ENCODE results near the gene TM2D3. TPM values are rescaled to one million over a fixed set of nuclear protein-coding genes. Genes with fewer than 3 reads are reported as not detected.

Gene TM2D3
- total and polyA plus RNA-seq, 2 of the 8 experiments (the other 6 are each of a cell fraction or from before 2014, with no cell fraction given), result 26.4 to 28.0 TPM

- no peak overlapping the region for H2BK12ac ChIP-seq (ENCODE audit: low read depth, low read length)
- no peak overlapping the region for H2AFZ ChIP-seq (ENCODE audit: low read length)
- H3K18ac ChIP-seq (ENCODE audit: extremely low read depth, low read length), result no peak overlapping the region
- ChIA-PET CTCF (ENCODE audit: partially characterized antibody) (interaction anchor here (1.0 kb wide), 3 partner anchors 76 to 366 kb away, joined by 3 to 4 read pairs (median 3); no protein-coding TSS in a partner anchor), POLR2A (ENCODE audit: partially characterized antibody) (no interaction called here)
- no peaks in the 10 kb centered on the region for H3K27me3 ChIP-seq (replicated peaks in 1 of 4; ENCODE audit: control insufficient read depth in 3 of 4, extremely low read depth in 1 of 4, insufficient read depth in 3 of 4, low read length in 3 of 4)
- H2BK15ac ChIP-seq (ENCODE audit: low read length), result no peak overlapping the region
- no peak overlapping the region for H2BK20ac ChIP-seq (ENCODE audit: low read length)
- H3K4me3 ChIP-seq (ENCODE audit: extremely low read depth in 1 of 4, insufficient read depth in 2 of 4, low read depth in 3 of 4, low read length in 4 of 4), result no peak overlapping the region
- no peak overlapping the region for H2AK5ac ChIP-seq (ENCODE audit: low read depth, low read length)
- H4K20me1 ChIP-seq (replicated peaks in 1 of 2; ENCODE audit: control insufficient read depth in 1 of 2, insufficient read depth in 2 of 2, low read length in 2 of 2), result peaks cover 2 to 4% of the 10 kb centered on the region in 2 experiments
- no peak overlapping the region for H2BK5ac ChIP-seq (ENCODE audit: low read depth, low read length)
- no peak for TF ChIP-seq CHD1 (IDR thresholded peaks at IDR 0.05; ENCODE audit: low read depth, low read length)
- no peak for TF ChIP-seq CBX8 (IDR thresholded peaks at IDR 0.05; ENCODE audit: borderline replicate concordance, low read depth, low read length)
- TF ChIP-seq POU5F1 (IDR thresholded peaks at IDR 0.05; ENCODE audit: low read depth, low read length), result no peak
- no peak for TF ChIP-seq TAF7 (optimal IDR thresholded peaks at IDR 0.05; ENCODE audit: borderline replicate concordance, low read depth, low read length)
- no peak for TF ChIP-seq CHD2 (IDR thresholded peaks at IDR 0.05; ENCODE audit: low read length)
- TF ChIP-seq CTBP2 (IDR thresholded peaks at IDR 0.05; ENCODE audit: borderline replicate concordance, insufficient read depth, insufficient read length, low read length), result no peak
- no peak for TF ChIP-seq GABPA (IDR thresholded peaks at IDR 0.05; ENCODE audit: borderline replicate concordance, insufficient read depth, low read length)
- no peak for TF ChIP-seq TEAD4 (IDR thresholded peaks at IDR 0.05; ENCODE audit: low read depth, low read length)
- TF ChIP-seq MAFK (IDR thresholded peaks at IDR 0.05; ENCODE audit: low read depth, low read length), result no peak
- H3K9me3 ChIP-seq (ENCODE audit: insufficient read depth in 2 of 2, low read depth in 1 of 2, low read length in 1 of 2), result no peaks in the 10 kb centered on the region
- no peak for DNase-seq (ENCODE audit: low read depth in 1 of 2, low spot score in 2 of 2)
- H3K23ac ChIP-seq (ENCODE audit: insufficient read length), result no peak overlapping the region
- peaks cover 0 to 32% of the 10 kb centered on the region in 2 experiments; a peak in 2 of 4 replicates for H3K79me2 ChIP-seq (ENCODE audit: control insufficient read depth in 1 of 2, insufficient read depth in 2 of 2, low read length in 2 of 2)
- no peak overlapping the region for H2BK120ac ChIP-seq (replicated peaks; ENCODE audit: low read depth, low read length)
- H3K4me2 ChIP-seq (ENCODE audit: insufficient read depth in 1 of 2, low read depth in 2 of 2, low read length in 2 of 2), result no peak overlapping the region
- H3K56ac ChIP-seq (replicated peaks; ENCODE audit: insufficient read length, low read depth, low read length), result no peak overlapping the region
- WGBS, 2 experiments (ENCODE audit: extremely low coverage in 1 of 2, insufficient coverage in 1 of 2, insufficient read length in 1 of 2, insufficient replicate concordance in 2 of 2, low coverage in 1 of 2, low lambda C conversion rate in 2 of 2, missing lambda C conversion rate in 1 of 2), result 93% methylated on average over 8 of the region's 8 CpGs; no CpG with 5 or more reads in 1 of the 2 experiments
- H3K27ac ChIP-seq (ENCODE audit: low read depth, low read length), result no peak overlapping the region
- H4K91ac ChIP-seq (replicated peaks; ENCODE audit: insufficient read length, low read length), result no peak overlapping the region
- no peak overlapping the region for H3K4ac ChIP-seq (replicated peaks; ENCODE audit: insufficient read length, low read depth, low read length)
- H3K79me1 ChIP-seq (ENCODE audit: low read depth, low read length), result no peaks in the 10 kb centered on the region
- H4K8ac ChIP-seq (ENCODE audit: extremely low read depth, insufficient read depth, low read length), result no peak overlapping the region
- FAIRE-seq, result no peak
- peaks cover 3 to 50% (median 21%) of the 10 kb centered on the region in 4 experiments; a peak in 7 of 8 replicates for H3K36me3 ChIP-seq (ENCODE audit: control insufficient read depth in 2 of 4, insufficient read depth in 4 of 4, low read length in 3 of 4)
- no peaks in the 10 kb centered on the region; a peak in 1 of 7 replicates for H3K4me1 ChIP-seq (replicated peaks in 1 of 4; ENCODE audit: control insufficient read depth in 3 of 4, insufficient read depth in 4 of 4, low read length in 3 of 4)
- H3K23me2 ChIP-seq (ENCODE audit: low read depth, low read length), result peaks cover 2% of the 10 kb centered on the region; the same call in 1 of the 2 replicates
- H3K9ac ChIP-seq (replicated peaks in 1 of 4; ENCODE audit: extremely low read depth in 1 of 4, low read depth in 3 of 4, low read length in 3 of 4), result no peak overlapping the region
- no peak overlapping the region for H3K14ac ChIP-seq (ENCODE audit: insufficient read length)
- no peak overlapping the region for H4K5ac ChIP-seq (ENCODE audit: insufficient read length, low read depth, low read length)
Observed at GRCh38 chr15:101646672-101647071, 5.5 kb downstream of the TM2D3 start.
